Mucosa of gallbladder (tissue), 1 donor: ENCODE measurements around the gene PAOX. TPM values are rescaled to one million over a fixed set of nuclear protein-coding genes. Genes with fewer than 3 reads are reported as not detected.

ENCODE experiments used
- DNase-seq: peaks from one replicate; pipeline ENCODE4 v3.0.0-alpha.2; 2020; ENCODE audit warnings: low spot score
- total RNA-seq: library from RNA; stranded (reverse); gene quantifications from one replicate; pipeline ENCODE4 v1.2.1, GENCODE V29; 2021
- donor health status: DM: no; HTN: no; CAD: no.

The PAOX gene
- total RNA-seq, 1 donor from 2014 or later, result 9.4 TPM

- no peak for DNase-seq
Observed at GRCh38 chr10:133349577-133350011, 29.5 kb upstream of the PAOX start.

GRCh38 chr10:133350283-133350949 lies 28.6 kb upstream of the PAOX start:
- no peak for DNase-seq

GRCh38 chr10:133350950-133351329 lies 28.1 kb upstream of the PAOX start:
- no peak for DNase-seq

GRCh38 chr10:133351408-133352318 lies 27.4 kb upstream of the PAOX start:
- DNase-seq, result no peak

- DNase-seq, result no peak
Observed at GRCh38 chr10:133353202-133353959, 25.7 kb upstream of the PAOX start.

GRCh38 chr10:133353988-133354605 lies 25.0 kb upstream of the PAOX start:
- no peak for DNase-seq

GRCh38 chr10:133354672-133355240 lies 24.3 kb upstream of the PAOX start:
- DNase-seq, result no peak

- DNase-seq, result no peak
Observed at GRCh38 chr10:133355266-133355665, 23.8 kb upstream of the PAOX start.

GRCh38 chr10:133355991-133356390 lies 23.1 kb upstream of the PAOX start:
- no peak for DNase-seq

- no peak for DNase-seq
Observed at GRCh38 chr10:133356549-133357284, 22.3 kb upstream of the PAOX start.

- DNase-seq, result no peak
Observed at GRCh38 chr10:133357285-133358161, 21.5 kb upstream of the PAOX start, which contains the start of gene FUOM. Gene FUOM (minus strand): TSS chr10:133358019. CDS start chr10:133358007, 12 bp downstream.

GRCh38 chr10:133358162-133358924 lies 20.7 kb upstream of the PAOX start:
- DNase-seq, result no peak

- no peak for DNase-seq
Observed at GRCh38 chr10:133358925-133359310, 20.1 kb upstream of the PAOX start.

- peak; percentile 83 for DNase-seq
Observed at GRCh38 chr10:133359554-133359971, 19.5 kb upstream of the PAOX start.

GRCh38 chr10:133359972-133360610 lies 19.0 kb upstream of the PAOX start:
- DNase-seq, result no peak

GRCh38 chr10:133361227-133361626 lies 17.8 kb upstream of the PAOX start:
- DNase-seq, result no peak

- no peak for DNase-seq
Observed at GRCh38 chr10:133361773-133362441, 17.2 kb upstream of the PAOX start.

GRCh38 chr10:133362846-133363245 lies 16.2 kb upstream of the PAOX start:
- DNase-seq, result no peak
